MM.1S (cell line): ENCODE data around the gene DCTN1.

Experiments used
- EZH2 ChIP-seq: fragments of 300-600 bp; sonication (generic); optimal IDR thresholded peaks from 2 replicates; pipeline ENCODE3; 2017; ENCODE audit warnings: low read depth, mild to moderate bottlenecking, antibody characterized with exemption, low read length, mixed read lengths
- EZH2phosphoT487 ChIP-seq: fragments of 300-600 bp; sonication (generic); IDR thresholded peaks from 2 replicates; pipeline ENCODE4 v1.6.1; 2018; ENCODE audit warnings: antibody characterized with exemption, low read length
- TF ChIP-seq, protein P1 (sequence below): fragments of 300-600 bp; sonication (generic); IDR thresholded peaks from 2 replicates; pipeline ENCODE4 v1.5.1; 2016; ENCODE audit warnings: antibody characterized with exemption, low read length, mixed read lengths

DNA sequence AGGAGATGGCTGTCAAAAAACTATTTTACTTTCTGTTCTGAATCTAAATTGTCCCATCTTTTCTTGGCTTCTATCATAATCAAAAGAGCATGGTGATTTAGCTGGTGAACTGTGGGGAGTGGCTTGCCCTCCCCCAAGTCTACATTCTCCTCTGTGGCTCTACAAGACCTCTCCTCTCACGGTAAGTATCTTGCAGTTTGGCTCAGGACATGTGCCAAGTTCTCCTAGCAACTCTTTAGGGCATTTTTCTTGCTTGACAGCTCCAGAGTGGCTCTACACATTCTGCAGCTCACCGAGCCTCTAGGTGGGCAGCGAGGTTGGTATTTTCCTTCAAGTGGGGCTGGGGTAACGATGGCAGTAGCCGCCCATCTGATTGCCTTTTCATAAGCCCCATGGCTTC, 66.0 kb downstream of the DCTN1 start:
- TF ChIP-seq, protein P1, sequence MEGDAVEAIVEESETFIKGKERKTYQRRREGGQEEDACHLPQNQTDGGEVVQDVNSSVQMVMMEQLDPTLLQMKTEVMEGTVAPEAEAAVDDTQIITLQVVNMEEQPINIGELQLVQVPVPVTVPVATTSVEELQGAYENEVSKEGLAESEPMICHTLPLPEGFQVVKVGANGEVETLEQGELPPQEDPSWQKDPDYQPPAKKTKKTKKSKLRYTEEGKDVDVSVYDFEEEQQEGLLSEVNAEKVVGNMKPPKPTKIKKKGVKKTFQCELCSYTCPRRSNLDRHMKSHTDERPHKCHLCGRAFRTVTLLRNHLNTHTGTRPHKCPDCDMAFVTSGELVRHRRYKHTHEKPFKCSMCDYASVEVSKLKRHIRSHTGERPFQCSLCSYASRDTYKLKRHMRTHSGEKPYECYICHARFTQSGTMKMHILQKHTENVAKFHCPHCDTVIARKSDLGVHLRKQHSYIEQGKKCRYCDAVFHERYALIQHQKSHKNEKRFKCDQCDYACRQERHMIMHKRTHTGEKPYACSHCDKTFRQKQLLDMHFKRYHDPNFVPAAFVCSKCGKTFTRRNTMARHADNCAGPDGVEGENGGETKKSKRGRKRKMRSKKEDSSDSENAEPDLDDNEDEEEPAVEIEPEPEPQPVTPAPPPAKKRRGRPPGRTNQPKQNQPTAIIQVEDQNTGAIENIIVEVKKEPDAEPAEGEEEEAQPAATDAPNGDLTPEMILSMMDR = no peak
- TF ChIP-seq EZH2 (no peak), EZH2phosphoT487 (no peak)
